ENCODE measurements around the gene CMSS1.

DNA sequence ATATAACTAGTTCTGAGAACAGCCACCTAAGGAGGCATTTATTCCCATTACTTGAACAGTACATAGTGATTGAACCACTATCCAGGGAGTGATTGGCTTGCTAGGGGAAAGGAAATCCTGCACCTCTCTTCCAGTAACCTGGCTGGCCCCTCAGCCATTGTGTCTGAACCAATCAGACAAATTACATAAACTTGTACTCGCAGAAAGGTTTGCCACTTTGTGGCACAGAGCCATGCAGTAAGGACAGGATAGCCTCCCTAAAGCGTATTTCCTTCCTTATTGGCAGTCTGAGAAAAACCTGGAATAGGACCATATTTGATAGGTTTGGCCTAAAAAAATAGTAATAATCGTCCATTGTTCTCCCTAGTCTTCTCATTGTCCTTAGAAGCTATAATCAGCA, 19.0 kb downstream of the CMSS1 start:
- TF ChIP-seq, protein P1, sequence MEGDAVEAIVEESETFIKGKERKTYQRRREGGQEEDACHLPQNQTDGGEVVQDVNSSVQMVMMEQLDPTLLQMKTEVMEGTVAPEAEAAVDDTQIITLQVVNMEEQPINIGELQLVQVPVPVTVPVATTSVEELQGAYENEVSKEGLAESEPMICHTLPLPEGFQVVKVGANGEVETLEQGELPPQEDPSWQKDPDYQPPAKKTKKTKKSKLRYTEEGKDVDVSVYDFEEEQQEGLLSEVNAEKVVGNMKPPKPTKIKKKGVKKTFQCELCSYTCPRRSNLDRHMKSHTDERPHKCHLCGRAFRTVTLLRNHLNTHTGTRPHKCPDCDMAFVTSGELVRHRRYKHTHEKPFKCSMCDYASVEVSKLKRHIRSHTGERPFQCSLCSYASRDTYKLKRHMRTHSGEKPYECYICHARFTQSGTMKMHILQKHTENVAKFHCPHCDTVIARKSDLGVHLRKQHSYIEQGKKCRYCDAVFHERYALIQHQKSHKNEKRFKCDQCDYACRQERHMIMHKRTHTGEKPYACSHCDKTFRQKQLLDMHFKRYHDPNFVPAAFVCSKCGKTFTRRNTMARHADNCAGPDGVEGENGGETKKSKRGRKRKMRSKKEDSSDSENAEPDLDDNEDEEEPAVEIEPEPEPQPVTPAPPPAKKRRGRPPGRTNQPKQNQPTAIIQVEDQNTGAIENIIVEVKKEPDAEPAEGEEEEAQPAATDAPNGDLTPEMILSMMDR (IDR thresholded peaks at IDR 0.05) = no peak
- no peak for TF ChIP-seq POLR2A (IDR thresholded peaks at IDR 0.05)

All from uterus (tissue), 2 donors.